CD4-positive, alpha-beta T cell treated with Interleukin-21 for 1 hour (primary cell): ENCODE data around the gene UPK2.

Experiments used
- DNase-seq: peaks from one replicate; pipeline ENCODE4 v3.0.0-alpha.2; 2020

The UPK2 gene

GRCh38 chr11:118956094-118956846, at the start of gene UPK2:
Gene UPK2 (plus strand): TSS chr11:118956298. CDS start chr11:118956351, 53 bp downstream.
- peak; percentile 87 for DNase-seq

- peak; percentile 91 for DNase-seq
Measured at GRCh38 chr11:118907051-118908042, 48.8 kb upstream of the UPK2 start.

GRCh38 chr11:118908264-118908663, 47.8 kb upstream of the UPK2 start:
- no peak for DNase-seq

GRCh38 chr11:118908901-118909618, 47.0 kb upstream of the UPK2 start:
- DNase-seq, result no peak

GRCh38 chr11:118909619-118910308, 46.3 kb upstream of the UPK2 start:
- DNase-seq, result no peak

GRCh38 chr11:118910309-118911112, 45.6 kb upstream of the UPK2 start:
- DNase-seq, result peak; percentile 62

- no peak for DNase-seq
Measured at GRCh38 chr11:118911113-118911879, 44.8 kb upstream of the UPK2 start.

GRCh38 chr11:118911880-118912741, 44.0 kb upstream of the UPK2 start:
- DNase-seq, result peak; percentile 73

- DNase-seq, result no peak
Measured at GRCh38 chr11:118912742-118913410, 43.2 kb upstream of the UPK2 start.

- DNase-seq, result peak; percentile 72
Measured at GRCh38 chr11:118913411-118914125, 42.5 kb upstream of the UPK2 start.

GRCh38 chr11:118914178-118914918, 41.8 kb upstream of the UPK2 start:
- peak; percentile 79 for DNase-seq

GRCh38 chr11:118914987-118915386, 41.1 kb upstream of the UPK2 start:
- DNase-seq, result no peak

- DNase-seq, result no peak
Measured at GRCh38 chr11:118915396-118915795, 40.7 kb upstream of the UPK2 start.

- no peak for DNase-seq
Measured at GRCh38 chr11:118915941-118916841, 39.9 kb upstream of the UPK2 start.

GRCh38 chr11:118916842-118917388, 39.2 kb upstream of the UPK2 start:
- DNase-seq, result no peak

- DNase-seq, result peak; percentile 81
Measured at GRCh38 chr11:118917481-118918127, 38.5 kb upstream of the UPK2 start.
